K562 (cell line): Measurements from ENCODE around the gene AKIRIN1. TPM values are rescaled to one million over a fixed set of nuclear protein-coding genes. Genes with fewer than 3 reads are reported as not detected.

Source experiments
- BRD4 ChIP-seq: fragments of 200-600 bp; sonication (generic); IDR thresholded peaks from 2 replicates; pipeline ENCODE4 v1.6.1; 2017; ENCODE audit warnings: inconsistent platforms
- CREM ChIP-seq: IDR thresholded peaks from 2 replicates; pipeline ENCODE4 v1.6.1; 2014; ENCODE audit warnings: antibody characterized with exemption, low read depth
- FIP1L1 ChIP-seq: fragments of 200-400 bp; formaldehyde crosslinking; IDR thresholded peaks from 2 replicates; pipeline ENCODE4 v1.6.1; 2018; ENCODE audit warnings: mild to moderate bottlenecking, low read depth, low read length; ENCODE audit not compliant: poor library complexity, severe bottlenecking
- FOXK2 ChIP-seq, 2 experiments: fragments of 450-650 bp; IDR thresholded peaks in 1 of 2; conservative IDR thresholded peaks in 1 of 2; 2 replicates each; pipeline ENCODE4 v1.6.1; 2016; ENCODE audit warnings: low read depth in 2 of 2, mild to moderate bottlenecking in 1 of 2
- KDM5B ChIP-seq: fragments of 200-600 bp; sonication (generic); IDR thresholded peaks from 2 replicates; pipeline ENCODE4 v1.6.1; 2012; ENCODE audit warnings: low read depth, mild to moderate bottlenecking, moderate library complexity, low read length, control low read depth, inconsistent platforms; ENCODE audit not compliant: insufficient replicate concordance
- MYC ChIP-seq, 2 experiments: fragments of 250-450 bp in 1 of 2; sonication (Bioruptor Pico) in 1 of 2; IDR thresholded peaks; 2 replicates each; pipeline versions ENCODE4 v1.5.1 to v1.6.1; 2012 to 2021; ENCODE audit warnings: low read depth in 2 of 2, borderline replicate concordance in 1 of 2, improper control_type of control experiment in 1 of 2, low read length in 1 of 2, mild to moderate bottlenecking in 1 of 2, moderate library complexity in 1 of 2
- NFRKB ChIP-seq: fragments of 450-650 bp; IDR thresholded peaks from 2 replicates; pipeline ENCODE4 v1.6.1; 2016; ENCODE audit warnings: low read depth
- RBM22 ChIP-seq: fragments of 200-400 bp; formaldehyde crosslinking; IDR thresholded peaks from 2 replicates; pipeline ENCODE4 v1.6.1; 2018; ENCODE audit warnings: low read length, low read depth; ENCODE audit not compliant: poor library complexity, severe bottlenecking
- TCF7L2 ChIP-seq: fragments of 150-350 bp; IDR thresholded peaks from 2 replicates; pipeline ENCODE4 v1.6.1; 2016; ENCODE audit warnings: low read depth, mild to moderate bottlenecking, low read length, moderate library complexity
- polyA plus RNA-seq, 8 experiments: library from polyadenylated mRNA; depleted of rRNA in 4 of 8; stranded (reverse) in 5 of 8; unstranded in 3 of 8; fragments of >200 nt; fragmentation: Nextera tagmentation in 2 of 8; fragmentation: Illumina TruSeq in 1 of 8; extraction: Ambion mirVana in 2 of 8; extraction: Trizol in 1 of 8; gene quantifications; 2 replicates each; pipeline versions ENCODE4 v1.2.1 to v1.2.3, GENCODE V29; 2011 to 2014; ENCODE audit warnings: inconsistent platforms in 1 of 8, missing spikeins in 1 of 8
- total RNA-seq, 7 experiments: library from RNA; depleted of rRNA in 6 of 7; stranded (reverse); fragments of >200 nt in 6 of 7; fragmentation: Illumina TruSeq in 2 of 7; extraction: Trizol in 2 of 7; gene quantifications; 2 replicates each; pipeline versions ENCODE4 v1.2.1 to v1.2.3, GENCODE V29; 2011 to 2021; ENCODE audit warnings: low replicate concordance in 1 of 7
- TF ChIP-seq, protein P1 (sequence below), 2 experiments: IDR thresholded peaks; 2 replicates each; pipeline ENCODE4 v1.6.1; 2012; ENCODE audit warnings: improper control_type of control experiment in 2 of 2, low read depth in 2 of 2, low read length in 2 of 2, borderline replicate concordance in 1 of 2
- TF ChIP-seq, protein P2 (sequence below): fragments of 250-450 bp; sonication (Bioruptor Pico); IDR thresholded peaks from 2 replicates; pipeline ENCODE4 v1.4.0; 2020; ENCODE audit warnings: borderline replicate concordance
- TF ChIP-seq, protein P3 (sequence below): fragments of 450-650 bp; formaldehyde crosslinking; IDR thresholded peaks from 2 replicates; pipeline ENCODE4 v1.4.0; 2020; ENCODE audit warnings: mild to moderate bottlenecking, moderate library complexity
- TF ChIP-seq, protein P4 (sequence below): IDR thresholded peaks from 2 replicates; pipeline ENCODE4 v1.6.1; 2012; ENCODE audit warnings: low read depth, low read length, improper control_type of control experiment, borderline replicate concordance
- TF ChIP-seq, protein P5 (sequence below): sonication (generic); formaldehyde crosslinking; IDR thresholded peaks from 2 replicates; pipeline ENCODE4 v1.9.0; 2022; ENCODE audit warnings: mild to moderate bottlenecking, missing genetic modification reagents

The AKIRIN1 gene
- total and polyA plus RNA-seq, 9 of the 15 experiments (the other 6 are each of a cell fraction or from before 2014, with no cell fraction given) = 11.5 to 139 (median 83.4) TPM

DNA sequence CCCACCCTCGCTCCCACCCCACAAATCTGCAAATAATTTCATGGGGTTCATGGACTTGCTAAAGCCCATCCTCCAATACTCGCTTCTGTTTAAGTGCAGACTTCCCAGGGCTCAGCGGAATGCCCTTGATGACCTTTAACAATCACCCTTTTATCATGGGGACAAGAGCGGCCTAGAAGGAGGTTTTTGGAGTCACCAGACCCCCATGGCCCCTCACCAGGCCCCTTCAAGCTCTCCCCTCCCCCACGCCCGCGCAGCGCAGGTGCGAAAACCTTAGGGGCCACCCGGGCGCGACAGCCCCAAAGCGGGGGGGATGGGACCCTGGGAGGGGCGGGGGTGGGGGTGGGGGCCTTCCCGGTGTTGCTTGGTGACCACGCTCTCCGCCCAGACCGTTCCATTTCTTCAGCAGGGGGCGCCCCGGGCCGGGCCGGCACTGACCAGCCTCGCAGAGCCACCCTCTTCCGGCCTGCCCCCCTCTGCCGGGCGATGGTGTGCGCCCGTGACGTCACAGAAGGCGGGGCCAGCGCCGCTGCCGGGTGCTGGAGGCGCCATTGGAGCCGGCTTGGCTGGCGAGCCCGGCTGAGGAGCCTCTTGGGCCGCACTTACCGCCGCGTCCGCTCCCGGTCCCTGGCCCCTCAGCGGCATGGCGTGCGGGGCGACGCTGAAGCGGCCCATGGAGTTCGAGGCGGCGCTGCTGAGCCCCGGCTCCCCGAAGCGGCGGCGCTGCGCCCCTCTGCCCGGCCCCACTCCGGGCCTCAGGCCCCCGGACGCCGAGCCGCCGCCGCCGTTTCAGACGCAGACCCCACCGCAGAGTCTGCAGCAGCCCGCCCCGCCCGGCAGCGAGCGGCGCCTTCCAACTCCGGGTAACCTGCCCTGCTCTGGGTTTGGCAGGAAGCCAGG is at the start of gene AKIRIN1 (continued):
- TF ChIP-seq, protein P1, sequence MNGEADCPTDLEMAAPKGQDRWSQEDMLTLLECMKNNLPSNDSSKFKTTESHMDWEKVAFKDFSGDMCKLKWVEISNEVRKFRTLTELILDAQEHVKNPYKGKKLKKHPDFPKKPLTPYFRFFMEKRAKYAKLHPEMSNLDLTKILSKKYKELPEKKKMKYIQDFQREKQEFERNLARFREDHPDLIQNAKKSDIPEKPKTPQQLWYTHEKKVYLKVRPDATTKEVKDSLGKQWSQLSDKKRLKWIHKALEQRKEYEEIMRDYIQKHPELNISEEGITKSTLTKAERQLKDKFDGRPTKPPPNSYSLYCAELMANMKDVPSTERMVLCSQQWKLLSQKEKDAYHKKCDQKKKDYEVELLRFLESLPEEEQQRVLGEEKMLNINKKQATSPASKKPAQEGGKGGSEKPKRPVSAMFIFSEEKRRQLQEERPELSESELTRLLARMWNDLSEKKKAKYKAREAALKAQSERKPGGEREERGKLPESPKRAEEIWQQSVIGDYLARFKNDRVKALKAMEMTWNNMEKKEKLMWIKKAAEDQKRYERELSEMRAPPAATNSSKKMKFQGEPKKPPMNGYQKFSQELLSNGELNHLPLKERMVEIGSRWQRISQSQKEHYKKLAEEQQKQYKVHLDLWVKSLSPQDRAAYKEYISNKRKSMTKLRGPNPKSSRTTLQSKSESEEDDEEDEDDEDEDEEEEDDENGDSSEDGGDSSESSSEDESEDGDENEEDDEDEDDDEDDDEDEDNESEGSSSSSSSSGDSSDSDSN (IDR thresholded peaks at IDR 0.05; ENCODE audit: borderline replicate concordance in 1 of 2, low read depth in 2 of 2, low read length in 2 of 2) = peak; percentile 68 to 69; a peak in 2 of 4 replicates
- TF ChIP-seq FOXK2 (conservative IDR thresholded peaks at IDR 0.05 in 1 of 2, IDR thresholded peaks at IDR 0.05 in 1 of 2; ENCODE audit: low read depth in 2 of 2) (peak in 1 of 2 experiments; percentile 99; a peak in 2 of 4 replicates), FIP1L1 (peak; percentile 24), BRD4 (peak; percentile 73; the same call in 1 of the 2 replicates), TCF7L2 (peak; percentile 99), NFRKB (peak; percentile 56; the same call in 1 of the 2 replicates), KDM5B (peak; percentile 95), RBM22 (peak; percentile 42), CREM (peak; percentile 98), MYC (IDR thresholded peaks at IDR 0.05; ENCODE audit: low read depth, low read length) (peak; percentile 66; the same call in 1 of the 2 replicates), MYC (CRISPR knock-in tag; IDR thresholded peaks at IDR 0.05; ENCODE audit: borderline replicate concordance, low read depth) (no peak)
- TF ChIP-seq, protein P2, sequence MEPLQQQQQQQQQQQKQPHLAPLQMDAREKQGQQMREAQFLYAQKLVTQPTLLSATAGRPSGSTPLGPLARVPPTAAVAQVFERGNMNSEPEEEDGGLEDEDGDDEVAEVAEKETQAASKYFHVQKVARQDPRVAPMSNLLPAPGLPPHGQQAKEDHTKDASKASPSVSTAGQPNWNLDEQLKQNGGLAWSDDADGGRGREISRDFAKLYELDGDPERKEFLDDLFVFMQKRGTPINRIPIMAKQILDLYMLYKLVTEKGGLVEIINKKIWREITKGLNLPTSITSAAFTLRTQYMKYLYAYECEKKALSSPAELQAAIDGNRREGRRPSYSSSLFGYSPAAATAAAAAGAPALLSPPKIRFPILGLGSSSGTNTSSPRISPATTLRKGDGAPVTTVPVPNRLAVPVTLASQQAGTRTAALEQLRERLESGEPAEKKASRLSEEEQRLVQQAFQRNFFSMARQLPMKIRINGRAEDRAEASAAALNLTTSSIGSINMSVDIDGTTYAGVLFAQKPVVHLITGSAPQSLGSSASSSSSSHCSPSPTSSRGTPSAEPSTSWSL (CRISPR knock-in tag) = 0 out of 2 replicates have a peak, but pooled peaks have one; percentile 62
- TF ChIP-seq, protein P3, sequence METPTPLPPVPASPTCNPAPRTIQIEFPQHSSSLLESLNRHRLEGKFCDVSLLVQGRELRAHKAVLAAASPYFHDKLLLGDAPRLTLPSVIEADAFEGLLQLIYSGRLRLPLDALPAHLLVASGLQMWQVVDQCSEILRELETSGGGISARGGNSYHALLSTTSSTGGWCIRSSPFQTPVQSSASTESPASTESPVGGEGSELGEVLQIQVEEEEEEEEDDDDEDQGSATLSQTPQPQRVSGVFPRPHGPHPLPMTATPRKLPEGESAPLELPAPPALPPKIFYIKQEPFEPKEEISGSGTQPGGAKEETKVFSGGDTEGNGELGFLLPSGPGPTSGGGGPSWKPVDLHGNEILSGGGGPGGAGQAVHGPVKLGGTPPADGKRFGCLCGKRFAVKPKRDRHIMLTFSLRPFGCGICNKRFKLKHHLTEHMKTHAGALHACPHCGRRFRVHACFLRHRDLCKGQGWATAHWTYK (CRISPR knock-in tag) = peak; percentile 73
- TF ChIP-seq, protein P4, sequence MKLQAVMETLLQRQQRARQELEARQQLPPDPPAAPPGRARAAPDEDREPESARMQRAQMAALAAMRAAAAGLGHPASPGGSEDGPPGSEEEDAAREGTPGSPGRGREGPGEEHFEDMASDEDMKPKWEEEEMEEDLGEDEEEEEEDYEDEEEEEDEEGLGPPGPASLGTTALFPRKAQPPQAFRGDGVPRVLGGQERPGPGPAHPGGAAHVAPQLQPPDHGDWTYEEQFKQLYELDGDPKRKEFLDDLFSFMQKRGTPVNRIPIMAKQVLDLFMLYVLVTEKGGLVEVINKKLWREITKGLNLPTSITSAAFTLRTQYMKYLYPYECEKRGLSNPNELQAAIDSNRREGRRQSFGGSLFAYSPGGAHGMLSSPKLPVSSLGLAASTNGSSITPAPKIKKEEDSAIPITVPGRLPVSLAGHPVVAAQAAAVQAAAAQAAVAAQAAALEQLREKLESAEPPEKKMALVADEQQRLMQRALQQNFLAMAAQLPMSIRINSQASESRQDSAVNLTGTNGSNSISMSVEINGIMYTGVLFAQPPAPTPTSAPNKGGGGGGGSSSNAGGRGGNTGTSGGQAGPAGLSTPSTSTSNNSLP = peak; percentile 73; the same call in 1 of the 2 replicates
- TF ChIP-seq, protein P5, sequence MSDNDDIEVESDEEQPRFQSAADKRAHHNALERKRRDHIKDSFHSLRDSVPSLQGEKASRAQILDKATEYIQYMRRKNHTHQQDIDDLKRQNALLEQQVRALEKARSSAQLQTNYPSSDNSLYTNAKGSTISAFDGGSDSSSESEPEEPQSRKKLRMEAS (CRISPR knock-in tag) = 0 out of 2 replicates have a peak, but pooled peaks have one; percentile 8
